SK-N-SH treated with all-trans-retinoic acid at 6 μM for 48 hours (cell line): ENCODE data around the gene GSTT2B.

ENCODE experiments used
- ATAC-seq: fragments of 200-7000 bp; cut with Tn5 transposase; 3 replicates; pipeline ENCODE4 v1.9.1; 2020; ENCODE audit warnings: mild to moderate bottlenecking, moderate library complexity
- BACH2 ChIP-seq: fragments of 250-450 bp; sonication (Bioruptor Pico); IDR thresholded peaks from 2 replicates; pipeline ENCODE4 v1.9.0; 2021; ENCODE audit warnings: mild to moderate bottlenecking, borderline replicate concordance
- CSDC2 ChIP-seq: fragments of 250-450 bp; sonication (Bioruptor Pico); IDR thresholded peaks from 2 replicates; pipeline ENCODE4 v1.5.0; 2020; ENCODE audit warnings: mild to moderate bottlenecking, moderate library complexity
- CSRNP3 ChIP-seq: fragments of 250-450 bp; sonication (Bioruptor Pico); IDR thresholded peaks from 2 replicates; pipeline ENCODE4 v1.5.1; 2021; ENCODE audit warnings: mild to moderate bottlenecking, moderate library complexity
- ESRRG ChIP-seq: fragments of 250-450 bp; sonication (Bioruptor Pico); IDR thresholded peaks from 2 replicates; pipeline ENCODE4 v1.6.1; 2021; ENCODE audit warnings: mild to moderate bottlenecking
- GLIS3 ChIP-seq: fragments of 250-450 bp; sonication (Bioruptor Pico); IDR thresholded peaks from 2 replicates; pipeline ENCODE4 v1.5.0; 2020; ENCODE audit warnings: mild to moderate bottlenecking, moderate library complexity
- ISL1 ChIP-seq: fragments of 250-450 bp; sonication (Bioruptor Pico); IDR thresholded peaks from 2 replicates; pipeline ENCODE4 v2.1.2; 2022; ENCODE audit warnings: mild to moderate bottlenecking, moderate library complexity
- OSR1 ChIP-seq: fragments of 250-450 bp; sonication (Bioruptor Pico); IDR thresholded peaks from 2 replicates; pipeline ENCODE4 v1.8.0; 2022; ENCODE audit warnings: moderate library complexity, mild to moderate bottlenecking, inconsistent platforms
- PATZ1 ChIP-seq: fragments of 250-450 bp; sonication (Bioruptor Pico); IDR thresholded peaks from 2 replicates; pipeline ENCODE4 v1.8.0; 2020; ENCODE audit warnings: mild to moderate bottlenecking, moderate library complexity, borderline replicate concordance
- POU6F1 ChIP-seq: fragments of 250-450 bp; sonication (Bioruptor Pico); IDR thresholded peaks from 2 replicates; pipeline ENCODE4 v1.8.0; 2021; ENCODE audit warnings: low read depth, mild to moderate bottlenecking, moderate library complexity, borderline replicate concordance
- PPARA ChIP-seq: fragments of 250-450 bp; sonication (Bioruptor Pico); IDR thresholded peaks from 2 replicates; pipeline ENCODE4 v1.5.0; 2020; ENCODE audit warnings: mild to moderate bottlenecking, borderline replicate concordance
- SNAI2 ChIP-seq: fragments of 250-450 bp; sonication (Bioruptor Pico); IDR thresholded peaks from 2 replicates; pipeline ENCODE4 v1.5.0; 2020; ENCODE audit warnings: mild to moderate bottlenecking, moderate library complexity
- TCF4 ChIP-seq: fragments of 250-450 bp; sonication (Bioruptor Pico); IDR thresholded peaks from 2 replicates; pipeline ENCODE4 v1.8.0; 2021; ENCODE audit warnings: mild to moderate bottlenecking, moderate library complexity, borderline replicate concordance
- TOX ChIP-seq: fragments of 250-450 bp; sonication (Bioruptor Pico); IDR thresholded peaks from 2 replicates; pipeline ENCODE4 v1.8.0; 2021; ENCODE audit warnings: mild to moderate bottlenecking, moderate library complexity, borderline replicate concordance
- TSHZ2 ChIP-seq: fragments of 250-450 bp; sonication (Bioruptor Pico); IDR thresholded peaks from 2 replicates; pipeline ENCODE4 v1.5.0; 2020; ENCODE audit warnings: mild to moderate bottlenecking, moderate library complexity
- ZC3H10 ChIP-seq: fragments of 250-450 bp; sonication (Bioruptor Pico); IDR thresholded peaks from 2 replicates; pipeline ENCODE4 v1.5.1; 2021; ENCODE audit warnings: mild to moderate bottlenecking, moderate library complexity
- ZFP3 ChIP-seq: fragments of 250-450 bp; sonication (Bioruptor Pico); IDR thresholded peaks from 2 replicates; pipeline ENCODE4 v1.5.0; 2020; ENCODE audit warnings: mild to moderate bottlenecking, moderate library complexity
- ZFP30 ChIP-seq: fragments of 450-650 bp; formaldehyde crosslinking; IDR thresholded peaks from 2 replicates; pipeline ENCODE4 v1.5.0; 2022; ENCODE audit warnings: mild to moderate bottlenecking, moderate library complexity
- ZNF565 ChIP-seq: fragments of 450-650 bp; formaldehyde crosslinking; conservative IDR thresholded peaks from 2 replicates; pipeline ENCODE4 v1.5.0; 2020; ENCODE audit warnings: low read depth, mild to moderate bottlenecking, moderate library complexity
- ZNF70 ChIP-seq: fragments of 450-650 bp; formaldehyde crosslinking; IDR thresholded peaks from 2 replicates; pipeline ENCODE4 v1.5.0; 2020; ENCODE audit warnings: mild to moderate bottlenecking, moderate library complexity
- ZNF8 ChIP-seq: fragments of 450-650 bp; formaldehyde crosslinking; IDR thresholded peaks from 2 replicates; pipeline ENCODE4 v1.5.0; 2020; ENCODE audit warnings: mild to moderate bottlenecking, moderate library complexity

Gene GSTT2B

GRCh38 chr22:24006207-24006913 lies 45.4 kb upstream of the GSTT2B start:
- no peak for ATAC-seq
- no peak for TF ChIP-seq CSDC2 (CRISPR knock-in tag)
- no peak for TF ChIP-seq TSHZ2
- no peak for TF ChIP-seq TOX (CRISPR knock-in tag)
- no peak for TF ChIP-seq PATZ1
- TF ChIP-seq ZNF565 (CRISPR knock-in tag), result no peak
- TF ChIP-seq SNAI2, result no peak
- no peak for TF ChIP-seq CSRNP3 (CRISPR knock-in tag)
- no peak for TF ChIP-seq ZNF70 (CRISPR knock-in tag)
- TF ChIP-seq ESRRG, result no peak
- no peak for TF ChIP-seq POU6F1 (CRISPR knock-in tag)
- no peak for TF ChIP-seq GLIS3 (CRISPR knock-in tag)
- TF ChIP-seq TCF4 (CRISPR knock-in tag), result no peak
- TF ChIP-seq ZFP30 (CRISPR knock-in tag), result no peak
- TF ChIP-seq ISL1 (CRISPR knock-in tag), result no peak
- no peak for TF ChIP-seq ZNF8 (CRISPR knock-in tag)
- no peak for TF ChIP-seq ZC3H10 (CRISPR knock-in tag)
- no peak for TF ChIP-seq BACH2

- no peak for ATAC-seq
- TF ChIP-seq ZFP3 (CRISPR knock-in tag) (no peak), POU6F1 (CRISPR knock-in tag) (no peak), ZNF565 (CRISPR knock-in tag) (no peak), ISL1 (CRISPR knock-in tag) (no peak), OSR1 (CRISPR knock-in tag) (no peak), TSHZ2 (no peak), ZC3H10 (CRISPR knock-in tag) (no peak), PPARA (CRISPR knock-in tag) (no peak), CSDC2 (CRISPR knock-in tag) (no peak)
These were observed 44.2 kb upstream of the GSTT2B start, which contains the start of gene GSTT4 for GRCh38 chr22:24005201-24005600. Gene GSTT4, minus strand, starts transcription at chr22:24005453. Its CDS starts 97 bp downstream, at chr22:24005356.
